KMS-11 (cell line): ENCODE data around the gene TBL1X.

ENCODE experiments used
- H2AFZ ChIP-seq: fragments of 200-600 bp; sonication (generic); 2 replicates; pipeline ENCODE4 v1.6.1; 2016; ENCODE audit warnings: antibody characterized with exemption, mixed run types, low read depth
- H3K27ac ChIP-seq: fragments of 200-600 bp; sonication (generic); 2 replicates; pipeline ENCODE4 v1.6.1; 2016; ENCODE audit warnings: mild to moderate bottlenecking, mixed run types
- H3K27me3 ChIP-seq: fragments of 200-600 bp; sonication (generic); 2 replicates; pipeline ENCODE4 v1.6.1; 2017; ENCODE audit warnings: mild to moderate bottlenecking, low read depth, mixed run types, moderate library complexity; ENCODE audit not compliant: insufficient read depth
- H3K36me3 ChIP-seq: fragments of 200-600 bp; sonication (generic); 2 replicates; pipeline ENCODE4 v1.6.1; 2017; ENCODE audit warnings: mild to moderate bottlenecking, mixed run types; ENCODE audit not compliant: insufficient read depth
- H3K4me1 ChIP-seq: fragments of 200-600 bp; sonication (generic); 2 replicates; pipeline ENCODE4 v1.6.1; 2016; ENCODE audit warnings: mild to moderate bottlenecking, low read depth, mixed run types; ENCODE audit not compliant: poor library complexity, severe bottlenecking
- H3K4me2 ChIP-seq: fragments of 200-600 bp; sonication (generic); 2 replicates; pipeline ENCODE4 v1.7.0; 2016; ENCODE audit warnings: mild to moderate bottlenecking, mixed run types
- H3K4me3 ChIP-seq: fragments of 200-600 bp; sonication (generic); IDR thresholded peaks from 2 replicates; pipeline ENCODE4 v1.6.1; 2017; ENCODE audit warnings: low read depth, low read length, mixed read lengths; ENCODE audit not compliant: insufficient read depth
- H3K79me2 ChIP-seq: fragments of 200-600 bp; sonication (generic); 2 replicates; pipeline ENCODE4 v1.6.1; 2016; ENCODE audit warnings: low read depth, mixed run types; ENCODE audit not compliant: insufficient read depth
- H3K9ac ChIP-seq: fragments of 200-600 bp; sonication (generic); 2 replicates; pipeline ENCODE4 v1.6.1; 2016; ENCODE audit warnings: mild to moderate bottlenecking, mixed run types
- H4K20me1 ChIP-seq: fragments of 200-600 bp; sonication (generic); 2 replicates; pipeline ENCODE4 v1.6.1; 2016; ENCODE audit warnings: mild to moderate bottlenecking, mixed run types; ENCODE audit not compliant: insufficient read depth
- TF ChIP-seq, protein P1 (sequence below): fragments of 200-600 bp; sonication (generic); conservative IDR thresholded peaks from 2 replicates; pipeline ENCODE4 v1.6.1; 2017; ENCODE audit warnings: low read depth, mild to moderate bottlenecking, antibody characterized with exemption, low read length, moderate library complexity, mixed read lengths

TBL1X gene

GRCh38 chrX:9682456-9682855 lies 217.6 kb downstream of the TBL1X start:
- no peaks in the 10 kb centered on the region for H4K20me1 ChIP-seq
- no peaks in the 10 kb centered on the region for H3K27me3 ChIP-seq
- H3K4me3 ChIP-seq, result no peak overlapping the region
- H2AFZ ChIP-seq, result no peak overlapping the region
- no peaks in the 10 kb centered on the region for H3K36me3 ChIP-seq
- no peak overlapping the region for H3K4me2 ChIP-seq
- no peak overlapping the region for H3K9ac ChIP-seq
- no peaks in the 10 kb centered on the region for H3K79me2 ChIP-seq
- peaks cover 16% of the 10 kb centered on the region for H3K4me1 ChIP-seq
- H3K27ac ChIP-seq, result no peak overlapping the region
- TF ChIP-seq, protein P1, sequence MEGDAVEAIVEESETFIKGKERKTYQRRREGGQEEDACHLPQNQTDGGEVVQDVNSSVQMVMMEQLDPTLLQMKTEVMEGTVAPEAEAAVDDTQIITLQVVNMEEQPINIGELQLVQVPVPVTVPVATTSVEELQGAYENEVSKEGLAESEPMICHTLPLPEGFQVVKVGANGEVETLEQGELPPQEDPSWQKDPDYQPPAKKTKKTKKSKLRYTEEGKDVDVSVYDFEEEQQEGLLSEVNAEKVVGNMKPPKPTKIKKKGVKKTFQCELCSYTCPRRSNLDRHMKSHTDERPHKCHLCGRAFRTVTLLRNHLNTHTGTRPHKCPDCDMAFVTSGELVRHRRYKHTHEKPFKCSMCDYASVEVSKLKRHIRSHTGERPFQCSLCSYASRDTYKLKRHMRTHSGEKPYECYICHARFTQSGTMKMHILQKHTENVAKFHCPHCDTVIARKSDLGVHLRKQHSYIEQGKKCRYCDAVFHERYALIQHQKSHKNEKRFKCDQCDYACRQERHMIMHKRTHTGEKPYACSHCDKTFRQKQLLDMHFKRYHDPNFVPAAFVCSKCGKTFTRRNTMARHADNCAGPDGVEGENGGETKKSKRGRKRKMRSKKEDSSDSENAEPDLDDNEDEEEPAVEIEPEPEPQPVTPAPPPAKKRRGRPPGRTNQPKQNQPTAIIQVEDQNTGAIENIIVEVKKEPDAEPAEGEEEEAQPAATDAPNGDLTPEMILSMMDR, result no peak

DNA sequence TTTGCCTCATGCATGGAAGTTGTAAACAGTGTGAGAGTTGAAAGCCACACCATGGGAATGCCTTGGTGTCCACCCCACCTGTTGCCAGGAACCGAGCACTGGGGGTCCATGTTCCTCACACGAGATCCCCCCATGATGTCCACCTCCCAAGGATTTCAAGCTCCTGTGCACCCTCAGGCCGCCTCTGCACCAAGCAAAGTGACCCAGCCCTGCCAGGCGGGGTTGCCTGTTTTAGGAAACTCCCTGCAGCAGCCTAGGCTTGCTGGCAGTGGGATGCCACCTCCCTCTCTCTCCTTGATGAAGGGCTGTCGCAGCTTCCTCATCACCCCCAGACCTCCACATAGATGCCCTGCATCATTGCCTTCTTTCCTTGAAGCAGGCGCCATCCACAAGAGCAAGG lies 218.0 kb downstream of the TBL1X start:
- H3K4me1 ChIP-seq, result peaks cover 12% of the 10 kb centered on the region
- TF ChIP-seq, protein P1, result no peak
- H2AFZ ChIP-seq, result no peak overlapping the region
- H3K4me3 ChIP-seq, result no peak overlapping the region
- H3K36me3 ChIP-seq, result no peaks in the 10 kb centered on the region
- H3K4me2 ChIP-seq, result no peak overlapping the region
- no peaks in the 10 kb centered on the region for H3K27me3 ChIP-seq
- no peak overlapping the region for H3K27ac ChIP-seq
- no peaks in the 10 kb centered on the region for H4K20me1 ChIP-seq
- no peaks in the 10 kb centered on the region for H3K79me2 ChIP-seq
- no peak overlapping the region for H3K9ac ChIP-seq

DNA sequence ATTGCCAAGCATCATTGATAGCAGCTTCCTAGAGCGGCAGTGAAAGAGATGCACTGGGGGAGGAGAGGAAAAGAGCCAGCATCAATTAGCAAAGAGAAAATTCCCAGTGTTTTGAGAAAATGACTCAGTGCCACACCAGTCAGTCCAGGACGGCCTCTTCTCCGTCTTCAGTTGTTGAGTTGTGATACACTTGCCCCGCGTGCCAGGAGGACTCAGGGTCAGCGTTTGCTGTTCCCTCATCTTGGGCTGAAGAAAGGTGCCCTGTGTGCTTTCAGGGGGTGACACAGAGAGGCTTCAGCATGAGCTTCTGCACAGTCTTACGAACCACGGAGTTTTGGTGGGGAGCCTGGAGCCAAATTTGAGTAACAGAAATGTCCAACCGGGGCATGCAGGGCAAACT lies 218.5 kb downstream of the TBL1X start:
- no peaks in the 10 kb centered on the region for H3K27me3 ChIP-seq
- H3K27ac ChIP-seq, result no peak overlapping the region
- H3K4me1 ChIP-seq, result peaks cover 7% of the 10 kb centered on the region
- H4K20me1 ChIP-seq, result no peaks in the 10 kb centered on the region
- H3K79me2 ChIP-seq, result no peaks in the 10 kb centered on the region
- no peak overlapping the region for H3K4me2 ChIP-seq
- TF ChIP-seq, protein P1, result no peak
- H2AFZ ChIP-seq, result no peak overlapping the region
- H3K36me3 ChIP-seq, result no peaks in the 10 kb centered on the region
- no peak overlapping the region for H3K9ac ChIP-seq
- H3K4me3 ChIP-seq, result no peak overlapping the region

DNA sequence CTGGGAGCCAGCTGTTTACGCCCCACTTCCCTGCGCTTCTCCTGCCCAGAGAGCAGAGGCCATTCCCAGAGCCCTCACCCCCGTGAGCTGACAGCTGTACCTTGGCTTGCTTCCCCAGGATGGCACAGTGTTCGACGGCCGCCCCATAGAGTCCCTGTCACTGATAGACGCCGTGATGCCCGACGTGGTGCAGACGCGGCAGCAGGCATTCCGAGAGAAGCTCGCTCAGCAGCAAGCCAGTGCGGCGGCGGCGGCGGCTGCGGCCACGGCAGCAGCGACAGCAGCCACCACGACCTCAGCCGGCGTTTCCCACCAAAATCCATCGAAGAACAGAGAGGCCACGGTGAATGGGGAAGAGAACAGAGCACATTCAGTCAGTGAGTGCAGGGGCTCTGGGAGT lies 223.0 kb downstream of the TBL1X start:
- Histone ChIP-seq H3K4me2 (no peak overlapping the region), H2AFZ (no peak overlapping the region), H3K27me3 (no peaks in the 10 kb centered on the region), H3K27ac (no peak overlapping the region), H3K79me2 (no peaks in the 10 kb centered on the region), H3K36me3 (no peaks in the 10 kb centered on the region), H4K20me1 (no peaks in the 10 kb centered on the region), H3K4me3 (no peak overlapping the region), H3K4me1 (no peaks in the 10 kb centered on the region), H3K9ac (no peak overlapping the region)
- TF ChIP-seq, protein P1, result no peak
